GM10248 (cell line): ENCODE measurements around the gene ATP8A1.

ENCODE experiments used
- CTCF ChIA-PET: fragments of 300-600 bp; sonication (Branson Sonifier 250); formaldehyde crosslinking; extraction: SDS; loops from one replicate; lab custom pipeline; 2021; ENCODE audit warnings: antibody characterized with exemption; lab: Yijun Ruan, JAX
- POLR2A ChIA-PET: fragments of 350-650 bp; sonication (Branson Sonifier 250); formaldehyde crosslinking; extraction: SDS; loops from one replicate; lab custom pipeline; 2020; ENCODE audit warnings: antibody characterized with exemption; lab: Yijun Ruan, JAX
- DNase-seq: peaks from one replicate; pipeline ENCODE4 v3.0.0; 2012; ENCODE audit errors: extremely low spot score
- CTCF ChIP-seq: IDR thresholded peaks from 2 replicates; pipeline ENCODE4 v1.5.1; 2012; ENCODE audit warnings: mild to moderate bottlenecking, low read depth; ENCODE audit errors: extremely low read depth, missing control alignments, control extremely low read depth

ATP8A1 gene

GRCh38 chr4:42683393-42683792 is 26.5 kb upstream of the ATP8A1 start:
- POLR2A ChIA-PET: no interaction called here
- CTCF ChIA-PET: interaction anchor here (1.1 to 1.4 kb wide), 3 partner anchors 8 to 11 kb away, joined by 3 read pairs; no protein-coding TSS in a partner anchor
- TF ChIP-seq CTCF: no peak
- no peak for DNase-seq

- ChIA-PET POLR2A (no interaction called here), CTCF (interaction anchor here (0.7 to 3.9 kb wide), 6 partner anchors 10 to 159 kb away, joined by 3 to 20 read pairs (median 5); partner anchors contain the start of gene ATP8A1)
- no peak for TF ChIP-seq CTCF
- DNase-seq: no peak
Observed at GRCh38 chr4:42678512-42678911, 21.6 kb upstream of the ATP8A1 start.

- ChIA-PET POLR2A (no interaction called here), CTCF (interaction anchor here (1.1 to 3.9 kb wide), 3 partner anchors 7 to 15 kb away, joined by 4 to 20 read pairs (median 6); no protein-coding TSS in a partner anchor)
- TF ChIP-seq CTCF: no peak
- DNase-seq: no peak
Observed at GRCh38 chr4:42676066-42676951, 19.4 kb upstream of the ATP8A1 start.

GRCh38 chr4:42673082-42673425 is 16.1 kb upstream of the ATP8A1 start:
- DNase-seq: no peak
- CTCF ChIA-PET: interaction anchor here (1.3 kb wide), 2 partner anchors 10 to 12 kb away, joined by 4 read pairs; no protein-coding TSS in a partner anchor
- POLR2A ChIA-PET: interaction anchor here (0.5 kb wide), 1 partner anchor 209 kb away, joined by 3 read pairs; no protein-coding TSS in a partner anchor
- TF ChIP-seq CTCF: no peak

GRCh38 chr4:42672359-42673081 is 15.6 kb upstream of the ATP8A1 start:
- no peak for TF ChIP-seq CTCF
- ChIA-PET POLR2A (interaction anchor here (0.5 kb wide), 1 partner anchor 209 kb away, joined by 3 read pairs; no protein-coding TSS in a partner anchor), CTCF (interaction anchor here (0.8 to 1.3 kb wide), 3 partner anchors 10 to 11 kb away, joined by 3 to 4 read pairs (median 4); no protein-coding TSS in a partner anchor)
- DNase-seq: no peak
